ENCODE data around the gene RBM18.

- TF ChIP-seq CTCF (conservative IDR thresholded peaks at IDR 0.05 in 1 of 2, IDR thresholded peaks at IDR 0.05 in 1 of 2; ENCODE audit: low read depth in 1 of 2, low read length in 2 of 2), result no peak
- TF ChIP-seq EZH2 (IDR thresholded peaks at IDR 0.05; ENCODE audit: low read length, missing control alignments), result peak; percentile 64
These were observed 35.2 kb downstream of the RBM18 start for GRCh38 chr9:122229485-122229837.
